Stimulated activated CD4-positive, alpha-beta T cell treated with anti-CD3 and anti-CD28 coated beads, Interleukin-15, amount 100 ng/mL, for 48 hours (primary cell): Measurements from ENCODE around the gene NOTUM.

Experiments
- DNase-seq, 2 donors: peaks; one replicate each; pipeline ENCODE4 v3.0.0-alpha.2; 2020; ENCODE audit warnings: low read depth in 2 of 2

NOTUM gene

DNA sequence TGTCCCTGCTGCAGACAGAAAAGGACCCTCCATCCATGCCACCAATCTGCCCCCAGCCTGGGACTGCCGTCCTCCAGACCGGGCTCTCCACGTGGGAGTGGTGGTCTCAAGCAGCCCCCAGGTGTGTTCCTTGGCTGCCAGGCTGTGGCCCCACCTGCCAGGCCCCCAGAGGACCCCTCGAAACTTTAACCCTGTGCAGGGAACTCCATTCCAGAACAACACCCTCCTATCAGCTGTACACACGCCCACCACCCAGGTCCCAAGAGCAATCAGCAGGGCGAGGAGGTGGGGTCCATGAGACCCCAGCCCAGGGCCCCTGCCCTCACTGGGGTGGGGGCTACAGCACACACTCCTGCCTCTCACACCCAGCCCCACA lies 25.3 kb downstream of the NOTUM start:
- DNase-seq: no peak

DNA sequence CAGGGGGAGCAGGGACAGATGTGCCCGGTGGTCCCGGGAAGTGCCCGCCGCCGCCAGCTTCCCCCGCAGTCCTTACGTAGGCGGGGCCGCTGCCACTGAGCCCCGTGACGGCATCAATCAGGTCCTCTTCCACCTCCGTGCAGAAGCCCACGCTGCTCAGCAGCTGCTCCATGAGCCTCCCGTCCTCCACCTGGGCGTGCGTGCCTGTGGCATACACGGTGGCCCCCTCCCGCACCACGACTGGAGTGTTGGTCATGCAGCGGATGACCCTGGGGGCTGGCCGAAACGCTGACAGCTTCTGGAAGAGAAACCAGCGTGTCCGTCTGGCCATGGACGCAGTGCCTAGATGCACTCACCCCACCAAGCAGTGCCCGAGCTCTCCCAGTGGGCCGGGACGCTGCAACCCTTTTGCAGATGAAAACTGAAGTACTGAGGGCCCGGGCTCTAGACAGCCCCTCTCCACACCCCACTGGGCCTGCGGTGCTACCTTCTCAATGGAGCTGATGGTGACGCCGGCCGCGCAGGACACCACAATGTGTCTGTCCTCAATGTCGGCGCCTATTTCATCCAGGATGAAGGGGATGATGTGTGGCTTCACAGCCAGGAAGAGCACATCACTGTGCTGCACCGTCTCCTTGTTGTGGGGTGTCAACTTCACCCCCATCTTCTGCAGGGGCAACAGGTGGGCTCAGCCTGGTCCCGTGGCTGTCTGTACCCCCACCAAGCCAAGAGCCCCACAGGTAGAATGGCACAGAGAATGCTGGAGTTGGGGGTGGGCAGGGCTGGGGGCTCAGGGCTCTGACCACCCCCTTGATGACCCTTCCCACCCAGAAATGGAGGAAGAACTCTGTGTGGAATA lies 25.9 kb downstream of the NOTUM start:
- no peak for DNase-seq

DNA sequence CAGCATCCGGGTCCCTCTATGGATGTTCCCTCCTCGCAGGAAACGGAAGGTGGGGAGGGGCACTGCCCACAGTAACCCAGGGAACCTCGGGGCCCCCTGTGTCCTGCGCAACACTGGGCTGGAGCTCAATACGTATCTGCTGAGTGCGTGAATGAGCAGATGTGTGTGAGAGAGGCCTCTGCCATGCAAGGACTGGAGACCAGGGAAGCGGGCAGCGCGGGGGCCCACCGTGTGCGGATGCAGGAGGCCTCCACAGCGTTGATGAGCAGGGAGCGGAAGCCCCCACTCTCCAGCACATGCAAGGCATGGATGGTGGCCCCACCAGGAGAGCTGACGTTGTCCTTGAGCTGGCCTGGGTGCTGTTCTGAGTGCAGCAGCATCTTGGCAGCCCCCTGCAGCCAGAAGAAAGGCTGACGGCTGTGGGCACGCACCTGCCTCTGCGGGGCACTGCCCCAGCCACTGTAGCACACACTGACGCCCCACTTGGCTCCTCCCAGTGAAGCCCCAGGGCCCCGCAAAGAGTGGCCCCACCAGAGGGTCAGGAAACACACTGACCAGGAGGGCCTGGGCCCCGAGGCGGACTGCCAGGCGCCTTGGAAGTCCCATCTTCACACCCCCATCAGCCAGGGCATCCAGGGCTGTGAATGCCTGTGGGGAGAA lies 26.8 kb downstream of the NOTUM start:
- no peak for DNase-seq

DNA sequence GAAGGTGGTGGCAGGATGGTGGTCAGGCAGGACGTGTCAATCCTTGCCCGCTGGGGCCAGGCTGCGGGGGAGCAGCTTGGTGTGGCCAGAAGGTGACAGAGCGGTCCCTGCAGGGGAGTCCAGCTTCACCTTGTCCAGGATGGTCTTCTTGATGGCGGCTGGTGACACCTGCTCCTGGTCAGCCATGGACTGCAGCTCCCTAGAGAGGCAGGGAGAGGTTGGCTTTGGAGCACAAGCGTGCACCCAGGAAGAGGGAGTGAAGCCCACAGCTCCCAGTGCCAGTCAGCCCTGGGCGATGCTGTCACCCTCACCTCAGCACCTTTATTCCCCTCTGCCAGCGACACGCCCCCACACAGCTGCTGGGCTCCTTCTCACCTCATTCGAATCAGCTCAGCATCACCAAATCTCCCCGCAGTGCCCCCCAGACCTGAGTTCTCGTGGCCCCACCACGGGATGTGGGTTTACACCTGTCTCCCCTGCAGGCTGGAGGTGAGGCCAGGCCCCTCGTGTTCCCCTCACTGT lies 27.7 kb downstream of the NOTUM start:
- DNase-seq: no peak

DNA sequence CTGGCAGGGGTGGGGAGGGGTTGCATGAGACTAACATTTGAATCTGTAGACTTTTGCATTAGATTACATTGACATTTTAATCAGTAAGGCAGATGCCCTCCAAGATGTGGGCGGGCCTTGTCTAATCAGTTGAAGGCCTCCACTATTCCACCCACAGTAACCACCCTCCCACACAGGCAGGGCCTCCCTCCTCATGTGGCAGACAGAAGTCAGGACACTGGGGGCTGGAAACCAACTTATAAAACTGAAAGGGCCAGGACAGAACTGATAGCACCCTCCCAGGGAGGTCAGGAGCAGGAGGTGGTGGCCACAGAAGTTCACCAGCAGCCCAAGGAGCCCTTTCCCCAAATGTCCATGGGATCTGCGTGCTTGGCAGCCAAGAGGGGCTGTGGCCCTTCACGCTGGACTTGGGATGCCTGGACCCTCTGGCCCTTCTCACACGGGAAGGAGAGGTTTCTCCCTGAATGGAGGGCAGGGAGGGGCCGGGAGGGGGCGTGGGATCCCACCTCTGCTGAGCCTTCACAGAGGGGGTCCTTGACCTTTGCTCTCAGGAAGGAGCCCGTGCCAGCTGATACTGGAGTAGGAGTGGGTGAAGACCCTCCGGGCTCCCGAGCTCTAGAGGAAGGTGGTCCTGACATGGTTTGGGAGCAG lies 28.5 kb downstream of the NOTUM start:
- DNase-seq: no peak

DNA sequence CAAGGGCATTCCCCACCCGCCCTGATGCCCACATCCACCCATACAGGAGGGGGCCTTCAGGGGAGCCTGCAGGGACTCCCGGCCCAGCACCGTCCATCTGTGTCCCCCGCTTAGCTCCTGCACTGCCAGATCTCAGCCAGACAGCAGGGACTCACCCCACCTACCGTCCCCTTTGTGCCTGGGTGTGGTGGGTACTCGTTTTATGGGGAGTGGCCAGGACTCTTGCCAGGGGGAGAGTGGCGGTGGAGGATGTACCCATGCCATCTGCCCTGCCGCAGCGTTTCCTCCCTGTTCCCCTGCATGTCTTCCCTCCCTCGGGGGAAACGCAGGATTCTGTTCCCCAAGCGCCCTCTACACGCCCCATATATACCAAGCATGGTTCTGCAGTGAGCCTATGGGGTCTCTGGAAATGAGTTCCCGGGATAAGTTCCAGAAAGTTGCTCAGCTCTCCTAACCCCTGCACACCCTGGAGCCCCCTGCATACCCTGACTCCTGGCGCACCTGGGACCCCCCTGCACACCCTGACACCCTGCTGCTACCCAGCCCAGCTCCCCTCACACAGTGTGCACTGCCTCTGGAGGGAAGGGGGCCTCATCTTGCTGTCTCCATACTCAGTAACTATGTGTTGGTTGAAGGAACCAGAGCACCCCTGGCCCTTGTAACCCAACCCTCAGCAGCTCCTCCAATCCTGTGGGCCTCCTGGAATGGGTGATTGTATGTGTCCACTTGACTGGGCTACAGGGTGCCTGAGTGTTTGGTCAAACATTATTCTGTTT lies 29.2 kb downstream of the NOTUM start:
- DNase-seq: no peak

DNA sequence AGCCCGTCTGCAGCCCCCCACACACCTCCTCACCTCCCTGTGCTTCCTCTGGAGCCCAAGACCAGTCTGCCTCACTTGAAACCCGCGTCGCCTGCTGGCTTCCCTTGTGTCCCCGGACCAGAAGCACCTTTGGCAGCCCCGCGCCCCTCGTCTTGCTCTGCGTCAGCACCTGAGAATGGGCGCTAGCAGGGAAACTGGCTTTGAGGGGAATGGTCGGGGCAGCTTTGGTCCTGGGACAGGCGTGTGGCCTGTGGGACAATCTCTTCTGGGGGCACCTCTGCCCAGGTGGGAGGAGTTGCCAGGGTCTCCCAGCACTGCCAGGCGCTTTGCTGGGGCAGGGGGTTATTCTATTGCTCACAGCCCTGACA lies 29.8 kb downstream of the NOTUM start:
- DNase-seq: no peak

DNA sequence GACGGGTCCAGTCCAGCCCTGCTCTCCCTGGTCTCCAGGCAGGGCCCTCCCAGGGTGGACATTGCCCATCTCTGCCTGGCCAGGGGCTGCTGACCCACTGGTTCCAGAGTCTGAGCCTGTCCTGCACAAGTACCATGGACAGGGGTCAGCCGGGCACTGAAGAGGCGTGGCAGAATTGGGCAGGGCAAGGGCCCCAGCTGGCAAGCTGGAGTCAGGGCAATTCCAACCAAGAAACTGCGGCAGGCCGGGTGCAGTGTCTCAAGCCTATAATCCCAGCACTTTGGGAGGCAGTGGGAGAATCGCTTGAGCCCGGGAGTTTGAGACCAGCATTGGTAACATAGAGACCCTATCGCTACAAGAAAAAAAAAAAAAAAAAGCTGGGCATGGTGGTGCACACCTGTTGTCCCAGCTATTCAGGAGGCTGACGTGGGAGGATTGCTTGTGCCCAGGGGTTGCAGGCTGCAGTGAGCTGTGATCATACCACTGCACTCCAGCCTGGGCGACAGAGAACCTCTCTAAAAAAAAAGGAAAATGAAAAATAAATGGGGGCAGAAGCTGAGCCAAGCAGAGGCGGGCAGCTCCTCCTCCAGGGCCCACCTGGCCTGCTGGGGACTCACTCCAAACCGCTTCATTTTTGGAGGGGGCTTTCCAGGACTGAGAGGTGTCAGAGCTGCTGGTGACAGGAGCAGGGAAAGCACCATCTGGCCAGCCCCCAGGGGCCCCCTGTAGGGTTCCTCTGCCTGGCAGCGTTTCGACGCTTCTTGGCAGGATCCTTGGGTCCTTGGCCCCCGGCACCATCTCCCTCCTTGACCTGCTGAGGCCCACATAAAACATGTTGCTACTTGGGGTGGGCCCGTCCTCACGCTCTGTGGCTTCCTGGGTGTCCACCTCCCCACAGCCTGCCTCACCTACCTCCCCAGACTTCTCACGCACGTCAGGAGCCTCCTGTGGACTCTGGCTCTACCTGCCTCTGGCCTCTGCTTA lies 30.6 kb downstream of the NOTUM start:
- no peak for DNase-seq

DNA sequence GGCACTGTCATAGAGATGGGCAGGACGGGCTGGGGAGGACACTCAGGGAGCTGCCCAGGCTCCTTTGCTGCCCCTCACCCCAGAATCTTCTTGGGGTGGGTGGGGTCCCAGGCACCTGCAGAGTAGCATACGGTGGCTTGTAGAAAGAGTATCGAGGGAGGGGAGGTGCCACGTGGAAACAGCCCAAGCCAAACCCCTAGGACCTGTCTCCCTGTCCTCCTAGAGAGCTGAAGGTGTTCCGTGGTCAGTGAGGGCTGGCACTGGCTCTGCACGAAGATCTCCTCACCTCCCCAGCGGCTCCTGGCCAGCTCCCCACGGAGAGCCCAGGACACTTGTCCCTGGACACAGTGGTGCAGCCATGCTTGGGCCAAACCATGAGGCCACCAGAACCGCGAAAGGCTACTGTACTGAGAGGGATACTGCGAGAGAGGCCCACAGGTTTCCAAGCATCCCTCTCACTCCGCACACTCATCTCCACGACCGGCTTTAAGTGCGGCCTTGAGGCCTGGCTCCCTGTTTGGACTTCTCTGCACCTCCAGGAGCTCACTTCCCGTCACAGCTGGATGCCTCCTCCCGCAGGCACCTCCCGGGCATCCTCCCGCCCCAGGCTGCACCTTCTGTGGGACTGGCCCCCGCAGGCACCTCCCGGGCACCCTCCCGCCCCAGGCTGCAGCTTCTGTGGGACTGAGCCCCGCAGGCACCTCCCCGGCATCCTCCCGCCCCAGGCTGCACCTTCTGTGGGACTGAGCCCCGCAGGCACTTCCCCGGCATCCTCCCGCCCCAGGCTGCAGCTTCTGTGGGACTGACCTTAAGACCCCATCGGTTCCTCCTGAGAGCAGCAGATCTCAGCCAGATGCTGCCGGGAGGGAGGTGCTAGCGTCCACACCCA lies 31.5 kb downstream of the NOTUM start:
- no peak for DNase-seq

DNA sequence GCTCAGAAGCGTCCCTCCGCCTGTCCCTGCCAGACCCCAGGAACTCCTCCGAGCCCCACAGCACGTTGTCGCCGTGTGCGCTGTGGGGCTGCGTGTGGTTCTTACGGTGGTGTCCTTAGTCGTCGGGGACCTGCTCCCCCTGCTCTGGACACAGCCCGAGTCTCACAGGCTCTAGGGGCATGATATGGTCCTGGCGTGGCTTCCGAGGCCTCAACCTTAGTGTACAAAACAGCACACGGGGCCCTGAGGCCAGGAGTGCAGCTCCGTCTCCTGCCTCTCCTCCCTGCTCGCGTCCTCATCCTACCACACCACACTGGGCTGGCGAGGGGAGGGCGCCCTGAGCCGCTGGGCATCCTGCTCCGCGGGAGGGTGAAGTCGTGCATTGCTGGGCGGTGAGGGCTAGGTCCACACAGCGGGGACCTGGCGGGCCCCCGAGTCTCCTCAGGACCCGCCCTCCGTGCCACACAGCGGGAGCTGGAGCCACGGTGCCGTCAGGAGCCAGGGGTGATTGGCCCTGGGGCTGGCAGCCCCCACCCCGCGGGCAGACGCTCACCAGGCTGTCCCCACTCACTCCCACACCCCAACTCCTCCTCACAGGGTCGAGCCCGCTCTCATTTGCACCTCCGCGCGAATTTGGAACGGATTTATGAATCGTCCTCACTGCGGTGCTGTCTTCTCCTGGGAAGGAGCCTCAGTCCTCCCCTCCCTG lies 32.3 kb downstream of the NOTUM start:
- DNase-seq: no peak

DNA sequence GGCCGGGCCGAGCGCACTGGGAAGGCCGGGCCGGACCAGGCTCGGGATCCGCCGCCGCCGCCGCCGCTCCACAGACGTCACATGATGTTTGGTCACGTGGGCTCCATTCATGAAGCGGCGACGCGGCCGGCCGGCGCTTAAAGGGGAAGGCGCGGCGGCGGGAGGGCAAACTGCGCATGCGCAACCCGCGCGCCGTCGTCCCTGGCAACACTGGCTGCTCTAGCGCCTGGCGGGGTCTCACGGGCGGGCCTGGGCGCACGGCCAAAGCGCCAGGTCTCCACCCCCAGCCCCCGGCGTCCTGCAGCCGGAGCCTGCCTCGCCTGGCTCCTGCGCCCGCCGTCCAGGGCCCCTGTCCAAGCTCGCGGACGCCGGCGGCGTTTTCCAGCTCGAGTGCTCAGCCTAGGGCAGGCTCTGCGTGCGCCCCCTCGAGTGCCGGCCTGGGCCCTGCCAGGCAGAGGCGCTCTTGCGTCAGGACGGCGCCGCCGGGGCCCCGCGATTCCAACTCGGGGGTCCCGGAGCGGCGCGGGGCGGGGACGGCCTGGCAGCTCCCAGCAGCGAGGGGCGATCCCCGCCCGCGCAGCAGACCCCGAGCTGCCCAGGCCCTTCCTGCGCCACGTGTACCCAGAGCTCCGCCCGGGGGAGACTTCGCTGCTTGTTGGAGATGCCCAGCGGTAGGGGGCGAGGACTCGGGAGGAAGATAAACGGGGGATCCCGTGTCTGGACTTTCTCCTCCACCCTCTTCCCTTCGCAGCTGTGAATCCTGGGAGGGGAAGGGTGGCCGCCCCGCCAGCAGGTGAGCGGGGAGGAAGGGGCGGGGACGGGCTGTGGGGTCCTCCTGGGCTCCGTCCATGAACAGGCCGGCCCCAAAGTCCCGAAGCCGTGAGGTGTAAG lies 33.1 kb downstream of the NOTUM start, which contains the start of gene MAFG:
Gene MAFG (minus strand): TSS at position 83 of the 891 bp plus-strand sequence. CDS start 4,550 bp downstream, outside the sequence.
- peak; percentile 79 to 84 for DNase-seq

DNA sequence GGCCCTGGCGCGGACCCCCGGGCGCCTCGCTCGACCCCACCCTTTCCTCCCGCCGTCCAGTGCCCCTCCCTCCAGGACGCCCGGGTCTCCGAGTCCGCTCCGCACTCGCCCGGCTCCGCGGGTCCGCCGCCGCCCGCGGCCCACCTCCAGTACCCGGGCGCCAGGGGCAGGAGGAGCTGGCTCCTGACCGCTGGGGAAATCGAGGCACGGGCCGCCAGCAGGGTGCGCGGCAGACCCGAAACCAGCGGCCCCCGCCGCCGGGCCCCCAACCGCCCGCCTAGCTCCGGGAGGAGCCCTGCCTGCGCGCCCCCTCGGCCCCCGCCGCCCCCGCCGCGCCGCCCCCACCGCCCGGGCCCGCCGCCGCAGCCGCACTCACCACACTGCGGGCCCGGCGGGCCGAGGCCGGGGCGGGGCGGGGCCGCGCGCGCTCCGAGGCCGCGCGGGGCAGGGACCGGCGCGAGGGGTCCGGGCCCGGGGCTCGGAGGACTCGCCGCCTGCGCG lies 33.8 kb downstream of the NOTUM start:
- DNase-seq: no peak

DNA sequence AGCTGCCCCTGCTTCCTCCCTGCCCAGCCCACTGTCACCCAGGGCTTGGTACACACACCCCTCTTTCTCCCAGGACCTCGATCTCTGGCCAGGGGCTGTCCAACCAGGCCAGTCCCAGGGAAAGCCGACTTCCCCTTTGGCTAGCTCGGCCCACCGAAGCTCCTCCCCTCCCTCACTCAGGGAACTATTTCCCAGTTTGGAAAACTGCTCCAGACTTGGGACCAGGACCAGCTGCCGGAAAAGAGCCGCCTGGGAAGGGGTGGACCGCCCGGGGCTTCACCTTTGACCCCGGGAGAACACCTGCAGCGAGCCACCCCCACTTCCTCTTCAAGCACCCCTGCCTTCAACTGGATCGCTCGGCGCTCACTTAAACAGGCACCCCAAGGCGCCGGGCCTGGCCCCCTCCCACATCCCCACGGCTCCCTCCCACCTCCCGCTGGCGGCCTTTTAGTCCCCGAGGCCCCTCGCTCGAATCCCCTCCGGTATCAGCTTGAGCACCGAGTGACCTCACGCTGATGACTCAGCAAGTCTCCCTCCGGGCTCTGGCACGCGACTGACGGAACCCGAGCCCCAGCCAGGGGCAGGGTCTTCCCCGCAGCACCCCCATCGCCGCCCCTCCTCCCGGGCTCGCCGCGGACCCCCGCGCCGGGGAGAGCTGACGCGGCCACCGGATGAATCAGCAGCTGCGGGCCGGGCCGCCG lies 34.4 kb downstream of the NOTUM start:
- peak; percentile 46 to 58 for DNase-seq

DNA sequence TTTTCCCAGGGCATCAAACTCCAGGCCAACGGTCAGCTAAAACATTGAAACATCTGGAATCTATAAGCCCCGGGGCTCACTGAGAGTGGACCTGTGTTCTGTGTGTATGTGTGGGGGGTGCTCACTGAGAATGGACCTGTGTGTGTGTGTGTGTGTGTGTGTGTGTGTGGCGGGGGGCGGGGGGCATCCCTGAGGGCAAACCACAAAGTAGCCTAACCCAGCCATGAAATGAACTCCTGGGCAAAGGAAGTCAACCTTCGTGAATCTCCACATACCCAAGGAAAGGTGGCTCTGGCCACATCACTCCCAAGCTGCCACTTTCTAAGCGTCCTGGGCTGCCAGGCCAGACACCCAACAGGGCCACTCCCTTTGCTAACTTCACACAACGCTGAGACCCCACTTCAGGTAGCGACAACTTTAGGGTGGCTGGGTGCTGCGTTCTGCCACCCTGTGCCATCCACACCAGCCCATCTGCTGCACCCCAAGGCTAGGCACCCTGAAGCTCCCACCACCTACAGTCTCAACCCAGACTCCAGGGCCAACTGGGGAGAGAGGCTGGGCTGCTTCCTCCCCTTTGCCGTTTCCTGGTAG lies 35.0 kb downstream of the NOTUM start:
- no peak for DNase-seq

DNA sequence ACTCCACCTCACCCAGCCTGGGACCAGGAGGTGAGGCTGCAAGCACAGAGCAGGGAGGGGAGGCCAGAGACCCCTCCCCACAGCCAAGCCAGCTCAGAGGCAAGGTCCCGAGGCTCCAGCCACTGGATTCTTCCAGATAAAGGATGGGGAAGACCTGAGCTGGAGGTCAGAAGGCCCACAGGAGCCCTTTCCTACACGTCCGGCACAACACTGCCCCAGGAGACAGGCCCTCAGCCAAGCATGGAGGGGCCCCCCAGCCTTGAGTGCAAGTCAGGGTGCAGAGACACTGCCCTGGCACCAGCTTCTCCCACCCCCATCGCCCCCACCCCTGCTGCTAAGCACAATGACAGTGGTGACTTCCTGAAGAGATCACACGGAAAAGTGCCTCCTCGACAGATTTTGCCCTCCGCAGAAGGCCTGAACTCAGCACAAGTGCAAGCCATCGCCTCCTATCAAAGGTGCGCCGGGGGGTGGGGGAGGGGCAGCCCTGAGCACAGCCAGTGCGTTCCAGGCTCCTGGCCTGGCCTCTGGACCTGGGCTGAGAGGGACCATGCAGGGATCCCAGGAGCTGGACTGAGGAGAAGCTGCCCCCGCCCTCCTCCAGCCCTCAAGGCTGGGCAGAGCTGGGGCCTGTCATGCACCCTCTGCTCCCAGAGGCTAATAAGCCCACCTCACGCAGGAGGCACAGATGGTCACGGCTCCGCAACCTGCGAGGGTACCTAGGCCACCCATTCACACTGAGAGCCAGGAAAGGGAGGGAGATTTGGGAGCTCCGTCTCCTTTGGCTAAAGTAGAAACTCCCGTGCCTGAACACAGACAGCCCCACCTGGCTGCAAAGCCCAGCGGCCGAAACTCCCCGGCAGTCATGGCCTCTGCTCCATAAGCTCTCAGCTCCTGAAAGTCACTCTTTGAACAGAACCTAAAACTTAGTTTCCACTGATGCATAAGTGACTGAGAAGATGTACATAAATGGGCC lies 36.1 kb downstream of the NOTUM start:
- DNase-seq: no peak
